Neural cell (in vitro differentiated cells): ENCODE measurements around the gene TENT5C.

Source experiments
- EP300 ChIP-seq: fragments of 450-650 bp; conservative IDR thresholded peaks from 2 replicates; pipeline ENCODE4 v1.6.1; 2014; ENCODE audit warnings: antibody characterized with exemption, mild to moderate bottlenecking, moderate library complexity; ENCODE audit not compliant: poor library complexity, severe bottlenecking
- EZH2 ChIP-seq: fragments of 200-600, 300-800 bp; shearing (Covaris generic), sonication (generic); IDR thresholded peaks from 2 replicates; pipeline ENCODE4 v1.6.1; 2014; ENCODE audit warnings: antibody characterized with exemption, low read length, borderline replicate concordance, mild to moderate bottlenecking; ENCODE audit not compliant: insufficient read depth, poor library complexity, severe bottlenecking
- MXI1 ChIP-seq: fragments of 450-650 bp; conservative IDR thresholded peaks from 2 replicates; pipeline ENCODE4 v1.6.1; 2014; ENCODE audit warnings: antibody characterized with exemption, mild to moderate bottlenecking; ENCODE audit not compliant: poor library complexity, severe bottlenecking
- POLR2AphosphoS5 ChIP-seq: IDR thresholded peaks from 2 replicates; pipeline ENCODE4 v1.6.1; 2012
- RAD21 ChIP-seq: fragments of 450-650 bp; conservative IDR thresholded peaks from 2 replicates; pipeline ENCODE4 v1.6.1; 2014; ENCODE audit warnings: antibody characterized with exemption, mild to moderate bottlenecking, moderate library complexity
- SMC3 ChIP-seq: fragments of 450-650 bp; conservative IDR thresholded peaks from 2 replicates; pipeline ENCODE4 v1.6.1; 2014; ENCODE audit warnings: antibody characterized with exemption, mild to moderate bottlenecking, moderate library complexity; ENCODE audit not compliant: poor library complexity
- TAF1 ChIP-seq: IDR thresholded peaks from 2 replicates; pipeline ENCODE4 v1.6.1; 2012; ENCODE audit warnings: low read depth
- TF ChIP-seq, protein P1 (sequence below): fragments of 450-650 bp; IDR thresholded peaks from 2 replicates; pipeline ENCODE4 v1.5.1; 2014; ENCODE audit warnings: antibody characterized with exemption, mild to moderate bottlenecking, moderate library complexity; ENCODE audit not compliant: poor library complexity, severe bottlenecking
- TF ChIP-seq, protein P2 (sequence below): IDR thresholded peaks from 2 replicates; pipeline ENCODE4 v1.6.1; 2012; ENCODE audit warnings: borderline replicate concordance

DNA sequence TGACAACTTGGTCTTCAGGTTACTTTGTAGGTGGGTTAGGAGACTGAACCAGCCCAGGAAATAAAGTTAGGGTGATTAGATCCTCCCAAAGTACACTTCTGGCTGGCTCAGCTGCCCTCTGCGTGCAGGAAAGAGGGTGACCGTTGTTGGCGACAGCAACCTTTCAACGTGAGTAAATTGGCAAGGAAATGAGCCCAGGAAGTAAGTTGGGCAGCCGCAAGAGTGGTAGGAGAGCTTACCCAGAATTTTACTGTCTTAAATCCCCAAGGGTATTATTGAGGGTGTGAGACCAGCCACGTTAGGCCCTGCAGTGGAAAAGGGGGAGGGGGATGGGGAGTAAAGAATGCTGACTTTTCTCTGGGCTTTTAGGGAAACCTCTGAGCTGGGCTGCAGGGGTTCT lies 1.6 kb downstream of the TENT5C start:
- TF ChIP-seq, protein P1, sequence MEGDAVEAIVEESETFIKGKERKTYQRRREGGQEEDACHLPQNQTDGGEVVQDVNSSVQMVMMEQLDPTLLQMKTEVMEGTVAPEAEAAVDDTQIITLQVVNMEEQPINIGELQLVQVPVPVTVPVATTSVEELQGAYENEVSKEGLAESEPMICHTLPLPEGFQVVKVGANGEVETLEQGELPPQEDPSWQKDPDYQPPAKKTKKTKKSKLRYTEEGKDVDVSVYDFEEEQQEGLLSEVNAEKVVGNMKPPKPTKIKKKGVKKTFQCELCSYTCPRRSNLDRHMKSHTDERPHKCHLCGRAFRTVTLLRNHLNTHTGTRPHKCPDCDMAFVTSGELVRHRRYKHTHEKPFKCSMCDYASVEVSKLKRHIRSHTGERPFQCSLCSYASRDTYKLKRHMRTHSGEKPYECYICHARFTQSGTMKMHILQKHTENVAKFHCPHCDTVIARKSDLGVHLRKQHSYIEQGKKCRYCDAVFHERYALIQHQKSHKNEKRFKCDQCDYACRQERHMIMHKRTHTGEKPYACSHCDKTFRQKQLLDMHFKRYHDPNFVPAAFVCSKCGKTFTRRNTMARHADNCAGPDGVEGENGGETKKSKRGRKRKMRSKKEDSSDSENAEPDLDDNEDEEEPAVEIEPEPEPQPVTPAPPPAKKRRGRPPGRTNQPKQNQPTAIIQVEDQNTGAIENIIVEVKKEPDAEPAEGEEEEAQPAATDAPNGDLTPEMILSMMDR: no peak
- TF ChIP-seq TAF1 (no peak), EZH2 (no peak), RAD21 (no peak), POLR2AphosphoS5 (no peak), EP300 (no peak), SMC3 (no peak), MXI1 (no peak)
- TF ChIP-seq, protein P2, sequence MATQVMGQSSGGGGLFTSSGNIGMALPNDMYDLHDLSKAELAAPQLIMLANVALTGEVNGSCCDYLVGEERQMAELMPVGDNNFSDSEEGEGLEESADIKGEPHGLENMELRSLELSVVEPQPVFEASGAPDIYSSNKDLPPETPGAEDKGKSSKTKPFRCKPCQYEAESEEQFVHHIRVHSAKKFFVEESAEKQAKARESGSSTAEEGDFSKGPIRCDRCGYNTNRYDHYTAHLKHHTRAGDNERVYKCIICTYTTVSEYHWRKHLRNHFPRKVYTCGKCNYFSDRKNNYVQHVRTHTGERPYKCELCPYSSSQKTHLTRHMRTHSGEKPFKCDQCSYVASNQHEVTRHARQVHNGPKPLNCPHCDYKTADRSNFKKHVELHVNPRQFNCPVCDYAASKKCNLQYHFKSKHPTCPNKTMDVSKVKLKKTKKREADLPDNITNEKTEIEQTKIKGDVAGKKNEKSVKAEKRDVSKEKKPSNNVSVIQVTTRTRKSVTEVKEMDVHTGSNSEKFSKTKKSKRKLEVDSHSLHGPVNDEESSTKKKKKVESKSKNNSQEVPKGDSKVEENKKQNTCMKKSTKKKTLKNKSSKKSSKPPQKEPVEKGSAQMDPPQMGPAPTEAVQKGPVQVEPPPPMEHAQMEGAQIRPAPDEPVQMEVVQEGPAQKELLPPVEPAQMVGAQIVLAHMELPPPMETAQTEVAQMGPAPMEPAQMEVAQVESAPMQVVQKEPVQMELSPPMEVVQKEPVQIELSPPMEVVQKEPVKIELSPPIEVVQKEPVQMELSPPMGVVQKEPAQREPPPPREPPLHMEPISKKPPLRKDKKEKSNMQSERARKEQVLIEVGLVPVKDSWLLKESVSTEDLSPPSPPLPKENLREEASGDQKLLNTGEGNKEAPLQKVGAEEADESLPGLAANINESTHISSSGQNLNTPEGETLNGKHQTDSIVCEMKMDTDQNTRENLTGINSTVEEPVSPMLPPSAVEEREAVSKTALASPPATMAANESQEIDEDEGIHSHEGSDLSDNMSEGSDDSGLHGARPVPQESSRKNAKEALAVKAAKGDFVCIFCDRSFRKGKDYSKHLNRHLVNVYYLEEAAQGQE: no peak
